Measurements from ENCODE around the gene INPP5A. TPM values are rescaled to one million over a fixed set of nuclear protein-coding genes. Genes with fewer than 3 reads are reported as not detected.

Gene INPP5A
- total RNA-seq, 6 donors from 2014 or later = 28.6 to 81.7 (median 44.8) TPM

GRCh38 chr10:132607491-132607890, 69.9 kb downstream of the INPP5A start:
- WGBS, 2 donors = 93% methylated on average over 12 to 20 of the region's 20 CpGs
- H3K36me3 ChIP-seq = peaks cover 0 to 4% (median 0%) of the 10 kb centered on the region in 4 donors
- ATAC-seq (ENCODE audit: low FRiP score in 2 of 2) = no peak
- peak in 1 of 2 donors; percentile 12 for DNase-seq
- no peak overlapping the region for H3K27ac ChIP-seq
- H3K4me3 ChIP-seq = no peak overlapping the region
- H3K9me3 ChIP-seq = no peaks in the 10 kb centered on the region
- TF ChIP-seq CTCF (IDR thresholded peaks at IDR 0.05) (no peak), POLR2A (IDR thresholded peaks at IDR 0.05) (no peak), EP300 (IDR thresholded peaks at IDR 0.05) (no peak), POLR2AphosphoS5 (IDR thresholded peaks at IDR 0.05) (no peak)
- H3K27me3 ChIP-seq = no peaks in the 10 kb centered on the region
- peaks cover 5 to 40% (median 11%) of the 10 kb centered on the region in 4 donors for H3K4me1 ChIP-seq

GRCh38 chr10:132607961-132608495, 70.4 kb downstream of the INPP5A start:
- no peak overlapping the region for H3K27ac ChIP-seq
- WGBS, 2 donors = 93 to 98% methylated on average over 10 to 25 of the region's 25 CpGs
- ATAC-seq (ENCODE audit: low FRiP score in 2 of 2) (no peak), DNase-seq (peak in 1 of 2 donors; percentile 12)
- H3K4me1 ChIP-seq = peaks cover 5 to 45% (median 12%) of the 10 kb centered on the region in 4 donors
- H3K36me3 ChIP-seq = peaks cover 0 to 4% (median 0%) of the 10 kb centered on the region in 4 donors
- no peak for TF ChIP-seq CTCF (IDR thresholded peaks at IDR 0.05)
- no peak for TF ChIP-seq EP300 (IDR thresholded peaks at IDR 0.05)
- no peak for TF ChIP-seq POLR2AphosphoS5 (IDR thresholded peaks at IDR 0.05)
- TF ChIP-seq POLR2A (IDR thresholded peaks at IDR 0.05) = no peak
- H3K4me3 ChIP-seq = no peak overlapping the region
- H3K9me3 ChIP-seq = no peaks in the 10 kb centered on the region
- H3K27me3 ChIP-seq = no peaks in the 10 kb centered on the region

GRCh38 chr10:132608511-132609195, 71.1 kb downstream of the INPP5A start:
- peak; percentile 8 to 37 for ATAC-seq (ENCODE audit: low FRiP score in 2 of 2)
- WGBS, 2 donors = 85 to 90% methylated on average over 8 to 18 of the region's 18 CpGs
- Histone ChIP-seq H3K4me1 (peaks cover 5 to 45% (median 12%) of the 10 kb centered on the region in 4 donors), H3K27me3 (no peaks in the 10 kb centered on the region), H3K9me3 (no peaks in the 10 kb centered on the region), H3K36me3 (peaks cover 0 to 4% (median 0%) of the 10 kb centered on the region in 4 donors), H3K27ac (no peak overlapping the region), H3K4me3 (no peak overlapping the region)
- TF ChIP-seq CTCF (IDR thresholded peaks at IDR 0.05) = no peak
- no peak for TF ChIP-seq POLR2A (IDR thresholded peaks at IDR 0.05)
- no peak for TF ChIP-seq EP300 (IDR thresholded peaks at IDR 0.05)
- TF ChIP-seq POLR2AphosphoS5 (IDR thresholded peaks at IDR 0.05) = no peak
- DNase-seq = peak in 1 of 2 donors; percentile 18

GRCh38 chr10:132609211-132609610, 71.6 kb downstream of the INPP5A start:
- Histone ChIP-seq H3K4me3 (no peak overlapping the region), H3K36me3 (peaks cover 0 to 7% (median 0%) of the 10 kb centered on the region in 4 donors), H3K4me1 (peaks cover 5 to 45% (median 12%) of the 10 kb centered on the region in 4 donors), H3K27me3 (no peaks in the 10 kb centered on the region), H3K27ac (no peak overlapping the region), H3K9me3 (no peaks in the 10 kb centered on the region)
- 95 to 98% methylated on average over 13 to 14 of the region's 14 CpGs for WGBS, 2 donors
- TF ChIP-seq EP300 (IDR thresholded peaks at IDR 0.05) = no peak
- TF ChIP-seq CTCF (IDR thresholded peaks at IDR 0.05) = no peak
- TF ChIP-seq POLR2A (IDR thresholded peaks at IDR 0.05) = no peak
- TF ChIP-seq POLR2AphosphoS5 (IDR thresholded peaks at IDR 0.05) = no peak
- ATAC-seq (ENCODE audit: low FRiP score in 2 of 2) (no peak), DNase-seq (peak in 1 of 2 donors; percentile 11)

All from upper lobe of left lung (tissue), 6 donors.